ENCODE measurements around the gene MRPL20. TPM values are rescaled to one million over a fixed set of nuclear protein-coding genes. Genes with fewer than 3 reads are reported as not detected.
A peak's percentile ranks its signal among the peaks of the same experiment; 100 is the strongest.

MRPL20 gene
- total RNA-seq, 4 donors from 2014 or later: 83.4 to 122 (median 106) TPM

- intact Hi-C loops (cut with DNase I; ENCODE audit: low total_unique reads): no loop called here
- TF ChIP-seq POLR2A (IDR thresholded peaks at IDR 0.05): no peak
- no peak for TF ChIP-seq CTCF (IDR thresholded peaks at IDR 0.05)
- DNase-seq (ENCODE audit: low spot score in 2 of 2): no peak
- H3K4me3 ChIP-seq (ENCODE audit: low read depth, poor library complexity, severe bottlenecking): peak overlapping the region; percentile 92
- 42 to 50% methylated on average over 19 of the region's 19 CpGs for WGBS, 2 donors
These were observed 9.1 kb downstream of the MRPL20 start for GRCh38 chr1:1397839-1398523.

GRCh38 chr1:1395166-1395565, 11.9 kb downstream of the MRPL20 start:
- no peak for TF ChIP-seq POLR2A (IDR thresholded peaks at IDR 0.05)
- TF ChIP-seq CTCF (IDR thresholded peaks at IDR 0.05): no peak
- no peak for DNase-seq (ENCODE audit: low spot score in 2 of 2)
- intact Hi-C loops (cut with DNase I; ENCODE audit: low total_unique reads): no loop called here
- 91 to 92% methylated on average over 11 of the region's 11 CpGs for WGBS, 2 donors
- no peak overlapping the region for H3K4me3 ChIP-seq (ENCODE audit: low read depth, poor library complexity, severe bottlenecking)

- intact Hi-C loops (cut with DNase I; ENCODE audit: low total_unique reads): no loop called here
- no peak overlapping the region for H3K4me3 ChIP-seq (ENCODE audit: low read depth, poor library complexity, severe bottlenecking)
- TF ChIP-seq CTCF (IDR thresholded peaks at IDR 0.05): no peak
- TF ChIP-seq POLR2A (IDR thresholded peaks at IDR 0.05): no peak
- DNase-seq (ENCODE audit: low spot score in 2 of 2): no peak
- 93 to 94% methylated on average over 7 of the region's 7 CpGs for WGBS, 2 donors
These were observed 13.0 kb downstream of the MRPL20 start for GRCh38 chr1:1394116-1394515.

DNA sequence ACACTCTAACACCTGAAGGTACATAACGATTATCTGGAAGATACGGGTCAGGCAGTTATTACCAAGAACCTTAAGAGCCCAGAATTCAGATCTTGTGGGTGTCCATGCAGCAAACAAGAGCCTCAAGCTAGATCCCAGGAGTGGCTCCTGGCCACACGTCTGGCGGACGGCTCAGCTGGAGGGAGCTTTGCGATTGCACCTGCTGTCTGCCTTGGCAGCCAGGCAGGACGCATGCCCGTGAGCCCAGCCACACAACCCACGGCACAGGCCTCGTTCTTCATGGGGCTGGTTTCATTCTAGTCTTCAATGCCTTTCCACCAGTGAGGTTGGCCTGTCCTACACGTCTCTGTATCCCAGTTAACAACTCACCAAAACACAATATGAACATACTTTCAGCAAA, 13.7 kb downstream of the MRPL20 start:
- intact Hi-C loops (cut with DNase I; ENCODE audit: low total_unique reads): no loop called here
- TF ChIP-seq CTCF (IDR thresholded peaks at IDR 0.05) (no peak), POLR2A (IDR thresholded peaks at IDR 0.05) (no peak)
- no peak for DNase-seq (ENCODE audit: low spot score in 2 of 2)
- WGBS, 2 donors: 93 to 94% methylated on average over 11 of the region's 11 CpGs
- no peak overlapping the region for H3K4me3 ChIP-seq (ENCODE audit: low read depth, poor library complexity, severe bottlenecking)

DNA sequence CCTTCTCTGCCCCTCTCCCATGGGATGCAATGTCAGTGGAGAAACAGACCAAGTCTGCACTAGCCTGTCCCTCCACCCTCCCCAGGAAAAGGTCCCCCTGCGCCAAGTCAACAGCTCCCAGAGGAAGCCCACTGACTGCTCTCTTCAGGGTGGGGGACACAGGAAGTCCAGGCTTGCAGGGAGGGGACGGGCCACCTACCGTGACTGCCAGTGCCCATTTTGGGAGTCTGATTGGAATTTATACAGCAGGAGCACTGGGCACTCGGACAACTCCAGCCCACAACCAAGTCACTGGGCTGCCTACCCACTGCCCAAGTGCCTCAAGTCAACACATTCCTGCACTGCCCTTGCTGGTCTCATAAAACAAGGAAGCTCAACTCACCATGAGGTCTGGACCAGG, 14.1 kb downstream of the MRPL20 start:
- TF ChIP-seq POLR2A (IDR thresholded peaks at IDR 0.05) (no peak), CTCF (IDR thresholded peaks at IDR 0.05) (no peak)
- no peak for DNase-seq (ENCODE audit: low spot score in 2 of 2)
- H3K4me3 ChIP-seq (ENCODE audit: low read depth, poor library complexity, severe bottlenecking): no peak overlapping the region
- WGBS, 2 donors: 94% methylated on average over 4 of the region's 4 CpGs
- intact Hi-C loops (cut with DNase I; ENCODE audit: low total_unique reads): no loop called here

GRCh38 chr1:1391225-1391624, 15.9 kb downstream of the MRPL20 start:
- no peak for DNase-seq (ENCODE audit: low spot score in 2 of 2)
- TF ChIP-seq POLR2A (IDR thresholded peaks at IDR 0.05) (no peak), CTCF (IDR thresholded peaks at IDR 0.05) (no peak)
- no peak overlapping the region for H3K4me3 ChIP-seq (ENCODE audit: low read depth, poor library complexity, severe bottlenecking)
- intact Hi-C loops (cut with DNase I; ENCODE audit: low total_unique reads): no loop called here
- 82 to 88% methylated on average over 12 of the region's 12 CpGs for WGBS, 2 donors
